Measurements from ENCODE around the gene PNKP. TPM values are rescaled to one million over a fixed set of nuclear protein-coding genes. Genes with fewer than 3 reads are reported as not detected.

The PNKP gene
- total and polyA plus RNA-seq, 2 of the 8 experiments (the other 6 are each of a cell fraction or from before 2014, with no cell fraction given), result 45.8 to 105 TPM

DNA sequence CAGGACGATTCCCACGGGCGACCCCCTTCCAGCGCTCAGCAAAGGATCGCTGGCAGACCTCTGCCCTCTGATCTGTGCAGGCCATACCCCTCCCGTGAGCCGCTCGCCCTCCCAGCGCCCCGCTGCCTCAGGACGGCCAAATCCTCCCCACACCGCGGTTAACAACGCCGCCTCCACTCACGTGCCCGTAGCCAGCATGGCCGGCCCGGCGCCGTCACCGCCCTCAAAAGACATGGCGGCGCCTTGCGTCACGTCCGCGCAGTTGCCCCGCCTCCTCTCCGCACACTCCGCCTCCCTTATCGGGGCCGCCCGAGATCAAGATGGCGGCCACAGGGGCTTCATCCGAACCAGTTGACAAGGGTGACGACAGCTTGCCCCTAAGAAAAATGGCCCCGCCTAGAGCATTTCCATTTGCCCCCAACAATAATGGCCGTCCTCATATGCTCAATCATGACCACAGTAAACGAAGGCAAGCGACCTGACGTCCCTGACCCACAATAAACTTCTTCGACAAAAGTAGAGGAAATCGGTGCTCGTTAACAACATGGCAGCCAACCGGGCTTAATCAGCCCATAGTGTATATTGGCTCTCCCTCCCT lies 9.1 kb upstream of the PNKP start (continued):
- TF ChIP-seq EZH2 (IDR thresholded peaks at IDR 0.05; ENCODE audit: low read depth, low read length, severe bottlenecking) (no peak), POU5F1 (IDR thresholded peaks at IDR 0.05; ENCODE audit: low read depth, low read length) (no peak), SIN3A (conservative IDR thresholded peaks at IDR 0.05 in 1 of 2, IDR thresholded peaks at IDR 0.05 in 1 of 2; ENCODE audit: low read depth in 1 of 2, low read length in 2 of 2) (no peak; a peak in 2 of 4 replicates), PHF8 (conservative IDR thresholded peaks at IDR 0.05; ENCODE audit: low read depth, low read length) (peak; percentile 66; the same call in 1 of the 2 replicates), CBX5 (IDR thresholded peaks at IDR 0.05; ENCODE audit: low read depth, low read length) (no peak), SAP30 (IDR thresholded peaks at IDR 0.05; ENCODE audit: insufficient read depth, insufficient replicate concordance, low read length) (peak; percentile 67), SP1 (IDR thresholded peaks at IDR 0.05; ENCODE audit: low read depth, low read length) (no peak), ASH2L (IDR thresholded peaks at IDR 0.05; ENCODE audit: low read length) (peak; percentile 74), POLR2AphosphoS5 (IDR thresholded peaks at IDR 0.05; ENCODE audit: low read depth, low read length) (peak; percentile 71), SP2 (IDR thresholded peaks at IDR 0.05; ENCODE audit: low read length) (no peak; the same call in 1 of the 2 replicates), YY1 (IDR thresholded peaks at IDR 0.05; ENCODE audit: low read depth, low read length) (peak; percentile 98), EP300 (IDR thresholded peaks at IDR 0.05; ENCODE audit: borderline replicate concordance in 1 of 2, low read depth in 2 of 2, low read length in 2 of 2) (no peak; a peak in 1 of 3 replicates), RBBP5 (IDR thresholded peaks at IDR 0.05; ENCODE audit: borderline replicate concordance, low read depth, low read length) (peak; percentile 77; the same call in 1 of the 2 replicates), SIRT6 (IDR thresholded peaks at IDR 0.05; ENCODE audit: low read length) (no peak), FOSL1 (IDR thresholded peaks at IDR 0.05; ENCODE audit: insufficient read depth, low read depth, low read length) (no peak), SP4 (IDR thresholded peaks at IDR 0.05; ENCODE audit: low read length) (no peak; the same call in 1 of the 2 replicates), TAF1 (IDR thresholded peaks at IDR 0.05; ENCODE audit: low read depth, low read length) (no peak; the same call in 1 of the 2 replicates)
- TF ChIP-seq, protein P1, sequence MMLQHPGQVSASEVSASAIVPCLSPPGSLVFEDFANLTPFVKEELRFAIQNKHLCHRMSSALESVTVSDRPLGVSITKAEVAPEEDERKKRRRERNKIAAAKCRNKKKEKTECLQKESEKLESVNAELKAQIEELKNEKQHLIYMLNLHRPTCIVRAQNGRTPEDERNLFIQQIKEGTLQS (IDR thresholded peaks at IDR 0.05; ENCODE audit: insufficient read depth, low read depth, low read length), result 0 out of 2 replicates have a peak, but pooled peaks have one; percentile 5
- TF ChIP-seq, protein P2, sequence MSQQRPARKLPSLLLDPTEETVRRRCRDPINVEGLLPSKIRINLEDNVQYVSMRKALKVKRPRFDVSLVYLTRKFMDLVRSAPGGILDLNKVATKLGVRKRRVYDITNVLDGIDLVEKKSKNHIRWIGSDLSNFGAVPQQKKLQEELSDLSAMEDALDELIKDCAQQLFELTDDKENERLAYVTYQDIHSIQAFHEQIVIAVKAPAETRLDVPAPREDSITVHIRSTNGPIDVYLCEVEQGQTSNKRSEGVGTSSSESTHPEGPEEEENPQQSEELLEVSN (IDR thresholded peaks at IDR 0.05), result peak; percentile 31; the same call in 1 of the 2 replicates
- TF ChIP-seq, protein P3, sequence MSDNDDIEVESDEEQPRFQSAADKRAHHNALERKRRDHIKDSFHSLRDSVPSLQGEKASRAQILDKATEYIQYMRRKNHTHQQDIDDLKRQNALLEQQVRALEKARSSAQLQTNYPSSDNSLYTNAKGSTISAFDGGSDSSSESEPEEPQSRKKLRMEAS (IDR thresholded peaks at IDR 0.05), result peak; percentile 68

Measured in H1 (cell line).